GM23338 (cell line): ENCODE measurements around the gene PLXNB2. TPM values are rescaled to one million over a fixed set of nuclear protein-coding genes. Genes with fewer than 3 reads are reported as not detected.

ENCODE experiments used
- ATAC-seq: fragments of 200-7000 bp; cut with Tn5 transposase; 3 replicates; pipeline ENCODE4 v1.9.1; 2020
- DNase-seq: peaks from one replicate; pipeline ENCODE4 v3.0.0-alpha.2; 2015; ENCODE audit warnings: low spot score
- H2AFZ ChIP-seq: fragments of 200-600 bp; sonication (generic); 2 replicates; pipeline ENCODE4 v1.8.0; 2016; ENCODE audit warnings: antibody characterized with exemption, mild to moderate bottlenecking, moderate library complexity
- H3F3A ChIP-seq: fragments of 200-600 bp; sonication (generic); replicated peaks from 2 replicates; pipeline ENCODE4 v1.8.0; 2017; ENCODE audit warnings: antibody characterized with exemption, mixed run types, low read depth
- H3K27ac ChIP-seq: fragments of 200-600 bp; sonication (generic); 2 replicates; pipeline ENCODE4 v1.6.1; 2016; ENCODE audit warnings: low read depth
- H3K27me3 ChIP-seq: fragments of 200-600 bp; sonication (generic); 2 replicates; pipeline ENCODE4 v1.8.0; 2016; ENCODE audit warnings: mild to moderate bottlenecking, mixed run types, moderate library complexity; ENCODE audit not compliant: insufficient read depth
- H3K36me3 ChIP-seq: fragments of 200-600 bp; sonication (generic); 2 replicates; pipeline ENCODE4 v1.8.0; 2016; ENCODE audit warnings: mild to moderate bottlenecking; ENCODE audit not compliant: insufficient read depth
- H3K4me1 ChIP-seq: fragments of 200-600 bp; sonication (generic); 2 replicates; pipeline ENCODE4 v1.8.0; 2016; ENCODE audit warnings: mild to moderate bottlenecking, moderate library complexity; ENCODE audit not compliant: insufficient read depth
- H3K4me2 ChIP-seq: fragments of 200-600 bp; sonication (generic); 2 replicates; pipeline ENCODE4 v1.7.1; 2017; ENCODE audit warnings: mixed run types
- H3K4me3 ChIP-seq: fragments of 200-600 bp; sonication (generic); 2 replicates; pipeline ENCODE4 v1.6.1; 2016; ENCODE audit warnings: mixed run types
- H3K79me2 ChIP-seq: fragments of 200-600 bp; sonication (generic); replicated peaks from 2 replicates; pipeline ENCODE4 v1.8.0; 2017; ENCODE audit warnings: mild to moderate bottlenecking; ENCODE audit not compliant: insufficient read depth
- H3K9me2 ChIP-seq: fragments of 200-600 bp; sonication (generic); 2 replicates; pipeline ENCODE4 v1.8.0; 2017; ENCODE audit not compliant: insufficient read depth
- H4K20me1 ChIP-seq: fragments of 200-600 bp; sonication (generic); replicated peaks from 2 replicates; pipeline ENCODE4 v1.8.0; 2017; ENCODE audit warnings: mild to moderate bottlenecking; ENCODE audit not compliant: insufficient read depth
- H3K27ac Mint-ChIP-seq: 2 replicates; pipeline ENCODE4 v1.8.0; 2020; ENCODE audit warnings: inconsistent platforms, mild to moderate bottlenecking, moderate library complexity, mixed read lengths
- H3K27me3 Mint-ChIP-seq: 3 replicates; pipeline ENCODE4 v1.8.0; 2022; ENCODE audit warnings: low read depth, mild to moderate bottlenecking, moderate library complexity, mixed read lengths, inconsistent platforms; ENCODE audit not compliant: insufficient read depth, poor library complexity
- H3K36me3 Mint-ChIP-seq: 3 replicates; pipeline ENCODE4 v1.8.0; 2021; ENCODE audit warnings: low read depth, mild to moderate bottlenecking, inconsistent platforms, moderate library complexity, mixed read lengths
- H3K4me1 Mint-ChIP-seq: 3 replicates; pipeline ENCODE4 v1.8.0; 2020; ENCODE audit warnings: mild to moderate bottlenecking, inconsistent platforms, mixed read lengths
- H3K4me3 Mint-ChIP-seq: 3 replicates; pipeline ENCODE4 v1.8.0; 2021; ENCODE audit warnings: moderate library complexity, mild to moderate bottlenecking, inconsistent platforms, mixed read lengths
- H3K9me3 Mint-ChIP-seq: 3 replicates; pipeline ENCODE4 v1.8.0; 2020; ENCODE audit warnings: moderate library complexity, mild to moderate bottlenecking, inconsistent platforms, mixed read lengths
- CREB1 ChIP-seq: fragments of 250-450 bp; sonication (Bioruptor Pico); IDR thresholded peaks from 2 replicates; pipeline ENCODE4 v1.5.0; 2020; ENCODE audit warnings: low read depth, mild to moderate bottlenecking, moderate library complexity
- CTCF ChIP-seq, 2 experiments: fragments of 200-600 bp in 1 of 2; sonication (generic) in 1 of 2; conservative IDR thresholded peaks; 2 replicates each; pipeline versions ENCODE4 v1.5.1 to v1.6.1; 2016 to 2017; ENCODE audit warnings: antibody characterized with exemption in 2 of 2, low read depth in 2 of 2, mild to moderate bottlenecking in 2 of 2, moderate library complexity in 1 of 2
- NANOG ChIP-seq: IDR thresholded peaks from 2 replicates; pipeline ENCODE4 v1.6.1; 2016; ENCODE audit warnings: antibody characterized with exemption, borderline replicate concordance
- STAT1 ChIP-seq: IDR thresholded peaks from one replicate; pipeline ENCODE4 v1.6.1; 2016; ENCODE audit warnings: antibody characterized with exemption; ENCODE audit not compliant: unreplicated experiment
- ZNF114 ChIP-seq: fragments of 250-450 bp; sonication (Bioruptor Pico); IDR thresholded peaks from 2 replicates; pipeline ENCODE4 v1.5.0; 2020; ENCODE audit warnings: mild to moderate bottlenecking, moderate library complexity
- ZNF331 ChIP-seq: fragments of 250-450 bp; sonication (Bioruptor Pico); IDR thresholded peaks from 2 replicates; pipeline ENCODE4 v1.5.0; 2020; ENCODE audit warnings: low read depth, mild to moderate bottlenecking, moderate library complexity
- polyA plus RNA-seq: library from polyadenylated mRNA; unstranded; fragments of >200 nt; fragmentation: Nextera tagmentation; extraction: Ambion mirVana; gene quantifications from 2 replicates; pipeline ENCODE4 v1.2.1, GENCODE V29; 2016
- total RNA-seq: library from RNA; depleted of rRNA; stranded (reverse); fragments of >200 nt; shearing (Covaris generic); gene quantifications from 2 replicates; pipeline ENCODE4 v1.2.3, GENCODE V29; 2014
- TF ChIP-seq, protein P1 (sequence below): IDR thresholded peaks from one replicate; pipeline ENCODE4 v1.6.1; 2018; ENCODE audit warnings: antibody characterized with exemption; ENCODE audit not compliant: unreplicated experiment
- TF ChIP-seq, protein P2 (sequence below): IDR thresholded peaks from 2 replicates; pipeline ENCODE4 v1.6.1; 2016; ENCODE audit warnings: antibody characterized with exemption

PLXNB2 gene
- total and polyA plus RNA-seq, 2 experiments from 2014 or later = 29.1 to 66.3 TPM

GRCh38 chr22:50300620-50301257 is 6.7 kb downstream of the PLXNB2 start (continued):
- TF ChIP-seq, protein P1, sequence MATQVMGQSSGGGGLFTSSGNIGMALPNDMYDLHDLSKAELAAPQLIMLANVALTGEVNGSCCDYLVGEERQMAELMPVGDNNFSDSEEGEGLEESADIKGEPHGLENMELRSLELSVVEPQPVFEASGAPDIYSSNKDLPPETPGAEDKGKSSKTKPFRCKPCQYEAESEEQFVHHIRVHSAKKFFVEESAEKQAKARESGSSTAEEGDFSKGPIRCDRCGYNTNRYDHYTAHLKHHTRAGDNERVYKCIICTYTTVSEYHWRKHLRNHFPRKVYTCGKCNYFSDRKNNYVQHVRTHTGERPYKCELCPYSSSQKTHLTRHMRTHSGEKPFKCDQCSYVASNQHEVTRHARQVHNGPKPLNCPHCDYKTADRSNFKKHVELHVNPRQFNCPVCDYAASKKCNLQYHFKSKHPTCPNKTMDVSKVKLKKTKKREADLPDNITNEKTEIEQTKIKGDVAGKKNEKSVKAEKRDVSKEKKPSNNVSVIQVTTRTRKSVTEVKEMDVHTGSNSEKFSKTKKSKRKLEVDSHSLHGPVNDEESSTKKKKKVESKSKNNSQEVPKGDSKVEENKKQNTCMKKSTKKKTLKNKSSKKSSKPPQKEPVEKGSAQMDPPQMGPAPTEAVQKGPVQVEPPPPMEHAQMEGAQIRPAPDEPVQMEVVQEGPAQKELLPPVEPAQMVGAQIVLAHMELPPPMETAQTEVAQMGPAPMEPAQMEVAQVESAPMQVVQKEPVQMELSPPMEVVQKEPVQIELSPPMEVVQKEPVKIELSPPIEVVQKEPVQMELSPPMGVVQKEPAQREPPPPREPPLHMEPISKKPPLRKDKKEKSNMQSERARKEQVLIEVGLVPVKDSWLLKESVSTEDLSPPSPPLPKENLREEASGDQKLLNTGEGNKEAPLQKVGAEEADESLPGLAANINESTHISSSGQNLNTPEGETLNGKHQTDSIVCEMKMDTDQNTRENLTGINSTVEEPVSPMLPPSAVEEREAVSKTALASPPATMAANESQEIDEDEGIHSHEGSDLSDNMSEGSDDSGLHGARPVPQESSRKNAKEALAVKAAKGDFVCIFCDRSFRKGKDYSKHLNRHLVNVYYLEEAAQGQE = no peak

- TF ChIP-seq CREB1 (no peak), NANOG (no peak), ZNF114 (no peak)
- DNase-seq (peak; percentile 91), ATAC-seq (peak; percentile 76)
- Mint-ChIP-seq H3K4me3 (peak overlapping the region; percentile 60; the same call in 2 of the 3 replicates), H3K27ac (no peak overlapping the region), H3K27me3 (peaks cover 31% of the 10 kb centered on the region), H3K4me1 (peaks cover 9% of the 10 kb centered on the region), H3K36me3 (no peaks in the 10 kb centered on the region), H3K9me3 (no peaks in the 10 kb centered on the region)
- H3F3A ChIP-seq = no peaks in the 10 kb centered on the region; the same call in 1 of the 2 replicates
- no peak overlapping the region for H2AFZ ChIP-seq
- H3K9me2 ChIP-seq = no peaks in the 10 kb centered on the region
- H3K4me2 ChIP-seq = peak overlapping the region; percentile 76
- H3K36me3 ChIP-seq = no peaks in the 10 kb centered on the region
- H3K27me3 ChIP-seq = no peaks in the 10 kb centered on the region
- peaks cover 11% of the 10 kb centered on the region; the same call in 1 of the 2 replicates for H3K4me1 ChIP-seq
- H3K4me3 ChIP-seq = peak overlapping the region; percentile 60
- H4K20me1 ChIP-seq = peaks cover 5% of the 10 kb centered on the region; the same call in 1 of the 2 replicates
- peaks cover 38% of the 10 kb centered on the region for H3K79me2 ChIP-seq
- H3K27ac ChIP-seq = no peak overlapping the region
Observed at GRCh38 chr22:50299785-50300619, 7.4 kb downstream of the PLXNB2 start.

DNA sequence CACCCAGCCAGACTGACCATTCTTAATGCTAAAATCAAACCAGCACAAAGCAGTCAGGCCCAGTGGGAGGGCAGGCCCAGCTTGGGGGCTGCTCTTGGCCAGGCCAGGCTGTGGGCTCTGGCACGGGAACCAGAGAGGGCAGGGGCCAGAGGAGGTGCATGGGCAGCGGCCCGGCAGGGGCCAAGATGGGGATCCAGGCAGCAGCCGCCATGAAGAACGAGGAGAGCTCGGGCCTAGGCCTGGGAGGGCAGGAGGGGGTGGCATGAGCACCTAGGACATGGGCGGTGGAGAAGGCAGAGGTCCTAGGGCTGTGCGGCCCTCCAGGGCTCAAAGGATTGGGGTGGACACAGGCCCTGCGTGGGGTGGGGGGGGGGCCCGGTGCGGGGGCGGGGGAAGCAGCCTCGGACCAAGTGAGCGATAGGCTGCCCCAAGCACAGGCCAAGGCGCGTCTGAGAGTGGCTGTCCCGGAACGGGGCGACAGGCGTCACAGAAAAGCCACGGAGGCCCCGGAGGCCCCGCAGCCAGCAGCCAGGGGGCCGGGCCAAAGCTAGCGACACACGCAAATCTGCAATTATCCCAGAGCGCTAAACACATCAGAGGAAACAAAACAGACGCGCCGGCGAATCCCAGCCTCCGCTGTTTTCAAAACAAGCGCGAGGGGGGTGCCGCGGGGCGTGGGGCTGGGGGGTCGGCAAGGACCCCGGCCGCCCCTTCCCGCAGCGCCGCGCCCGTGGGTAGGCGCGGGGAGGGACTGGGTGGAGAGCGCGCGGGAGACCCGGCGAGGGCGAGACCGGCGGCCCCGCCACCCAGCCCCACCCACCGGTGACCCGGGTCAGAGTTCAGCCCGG is 8.3 kb downstream of the PLXNB2 start:
- peak; percentile 1; the same call in 2 of the 3 replicates for ATAC-seq
- Histone ChIP-seq H3K9me2 (no peaks in the 10 kb centered on the region), H4K20me1 (peaks cover 5% of the 10 kb centered on the region; the same call in 1 of the 2 replicates), H3K27me3 (no peaks in the 10 kb centered on the region), H3K36me3 (no peaks in the 10 kb centered on the region), H3K4me3 (peak overlapping the region; percentile 60), H3F3A (no peaks in the 10 kb centered on the region; the same call in 1 of the 2 replicates), H3K4me1 (peaks cover 15% of the 10 kb centered on the region; the same call in 1 of the 2 replicates), H3K79me2 (peaks cover 42% of the 10 kb centered on the region), H3K4me2 (peak overlapping the region; percentile 76), H3K27ac (no peak overlapping the region), H2AFZ (no peak overlapping the region)
- Mint-ChIP-seq H3K4me1 (peaks cover 9% of the 10 kb centered on the region; the same call in 2 of the 3 replicates), H3K4me3 (peak overlapping the region; percentile 59), H3K27ac (no peak overlapping the region), H3K9me3 (no peaks in the 10 kb centered on the region), H3K27me3 (peaks cover 31% of the 10 kb centered on the region), H3K36me3 (no peaks in the 10 kb centered on the region)
- peak; percentile 60 for DNase-seq
- TF ChIP-seq NANOG (no peak), CTCF (conservative IDR thresholded peaks at IDR 0.05; ENCODE audit: low read depth in 2 of 2) (no peak), CREB1 (no peak), STAT1 (no peak), ZNF331 (CRISPR knock-in tag) (no peak), ZNF114 (no peak)
- TF ChIP-seq, protein P2, sequence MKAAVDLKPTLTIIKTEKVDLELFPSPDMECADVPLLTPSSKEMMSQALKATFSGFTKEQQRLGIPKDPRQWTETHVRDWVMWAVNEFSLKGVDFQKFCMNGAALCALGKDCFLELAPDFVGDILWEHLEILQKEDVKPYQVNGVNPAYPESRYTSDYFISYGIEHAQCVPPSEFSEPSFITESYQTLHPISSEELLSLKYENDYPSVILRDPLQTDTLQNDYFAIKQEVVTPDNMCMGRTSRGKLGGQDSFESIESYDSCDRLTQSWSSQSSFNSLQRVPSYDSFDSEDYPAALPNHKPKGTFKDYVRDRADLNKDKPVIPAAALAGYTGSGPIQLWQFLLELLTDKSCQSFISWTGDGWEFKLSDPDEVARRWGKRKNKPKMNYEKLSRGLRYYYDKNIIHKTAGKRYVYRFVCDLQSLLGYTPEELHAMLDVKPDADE = no peak
